Upper lobe of left lung (tissue), 4 donors: ENCODE measurements around the gene HCAR2.

Experiments used
- CTCF ChIP-seq, 6 experiments: fragments of 450-650 bp in 4 of 6; fragments of 200-600 bp in 2 of 6; sonication (generic) in 2 of 6; IDR thresholded peaks; one replicate each; pipeline ENCODE4 v1.5.1; 2016 to 2019; ENCODE audit warnings: antibody characterized with exemption in 6 of 6
- EP300 ChIP-seq, 4 donors: sonication (generic); formaldehyde crosslinking; IDR thresholded peaks; one replicate each; pipeline ENCODE4 v1.5.1; 2017; ENCODE audit warnings: antibody characterized with exemption in 4 of 4, control low read depth in 2 of 4
- POLR2A ChIP-seq, 4 donors: fragments of 450-650 bp; IDR thresholded peaks; one replicate each; pipeline ENCODE4 v1.5.1; 2016 to 2017; ENCODE audit warnings: antibody characterized with exemption in 4 of 4, mild to moderate bottlenecking in 2 of 4
- POLR2AphosphoS5 ChIP-seq, 2 donors: sonication (generic); formaldehyde crosslinking; IDR thresholded peaks; one replicate each; pipeline ENCODE4 v1.5.1; 2017; ENCODE audit warnings: antibody characterized with exemption in 2 of 2

GRCh38 chr12:122732611-122733010 lies 29.5 kb upstream of the HCAR2 start:
- no peak for TF ChIP-seq CTCF (IDR thresholded peaks at IDR 0.05)
- TF ChIP-seq POLR2A (IDR thresholded peaks at IDR 0.05): no peak
- no peak for TF ChIP-seq POLR2AphosphoS5 (IDR thresholded peaks at IDR 0.05)
- no peak for TF ChIP-seq EP300 (IDR thresholded peaks at IDR 0.05)
